ENCODE results near the gene ALDH16A1. TPM values are rescaled to one million over a fixed set of nuclear protein-coding genes. Genes with fewer than 3 reads are reported as not detected.

The ALDH16A1 gene
- total RNA-seq, 2 donors from 2014 or later = 22.6 to 57.9 TPM

GRCh38 chr19:49518033-49518432 lies 65.0 kb downstream of the ALDH16A1 start:
- Histone ChIP-seq H3K27ac (no peak overlapping the region), H3K4me1 (no peaks in the 10 kb centered on the region), H3K4me3 (no peak overlapping the region), H3K36me3 (no peaks in the 10 kb centered on the region), H3K9ac (ENCODE audit: low read depth in 2 of 2, low read length in 2 of 2) (no peak overlapping the region), H3K27me3 (no peaks in the 10 kb centered on the region), H3K9me3 (no peaks in the 10 kb centered on the region)
- DNase-seq = no peak
- intact Hi-C loops (cut with DNase I) = no loop called here
- TF ChIP-seq, protein P1, sequence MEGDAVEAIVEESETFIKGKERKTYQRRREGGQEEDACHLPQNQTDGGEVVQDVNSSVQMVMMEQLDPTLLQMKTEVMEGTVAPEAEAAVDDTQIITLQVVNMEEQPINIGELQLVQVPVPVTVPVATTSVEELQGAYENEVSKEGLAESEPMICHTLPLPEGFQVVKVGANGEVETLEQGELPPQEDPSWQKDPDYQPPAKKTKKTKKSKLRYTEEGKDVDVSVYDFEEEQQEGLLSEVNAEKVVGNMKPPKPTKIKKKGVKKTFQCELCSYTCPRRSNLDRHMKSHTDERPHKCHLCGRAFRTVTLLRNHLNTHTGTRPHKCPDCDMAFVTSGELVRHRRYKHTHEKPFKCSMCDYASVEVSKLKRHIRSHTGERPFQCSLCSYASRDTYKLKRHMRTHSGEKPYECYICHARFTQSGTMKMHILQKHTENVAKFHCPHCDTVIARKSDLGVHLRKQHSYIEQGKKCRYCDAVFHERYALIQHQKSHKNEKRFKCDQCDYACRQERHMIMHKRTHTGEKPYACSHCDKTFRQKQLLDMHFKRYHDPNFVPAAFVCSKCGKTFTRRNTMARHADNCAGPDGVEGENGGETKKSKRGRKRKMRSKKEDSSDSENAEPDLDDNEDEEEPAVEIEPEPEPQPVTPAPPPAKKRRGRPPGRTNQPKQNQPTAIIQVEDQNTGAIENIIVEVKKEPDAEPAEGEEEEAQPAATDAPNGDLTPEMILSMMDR (IDR thresholded peaks at IDR 0.05) = no peak

Small RNAs within 50 kb of the gene (microRNA-seq; reads per million reads assigned to microRNA genes)
- 726 reads per million, percentile 76 among the genes with 10 or more reads in this experiment for gene MIR150

Other genes starting within 250 kb of the ALDH16A1 start
- under 1 TPM; 0.17 to 0.82 TPM for gene SLC6A16, start 128.0 kb upstream of the ALDH16A1 start, total RNA-seq
- 1 to 10 TPM; 7.4 to 8.6 TPM for gene CD37, start 117.8 kb upstream of the ALDH16A1 start, total RNA-seq
- 10 to 100 TPM; 17.0 to 17.7 TPM for gene TEAD2, start 90.8 kb upstream of the ALDH16A1 start, total RNA-seq
- not detected for gene DKKL1, start 89.3 kb upstream of the ALDH16A1 start, total RNA-seq
- gene KASH5, start 65.0 kb upstream of the ALDH16A1 start, total RNA-seq = not detected
- not detected for gene PTH2, start 29.8 kb upstream of the ALDH16A1 start, total RNA-seq
- gene GFY, start 27.8 kb upstream of the ALDH16A1 start, total RNA-seq = not detected
- gene SLC17A7, start 11.7 kb upstream of the ALDH16A1 start, total RNA-seq = under 1 TPM; 0.21 to 0.25 TPM
- gene PIH1D1, start 1.4 kb upstream of the ALDH16A1 start, total RNA-seq = 100 to 1,000 TPM in 1 of 2 donors, 10 to 100 TPM in 1; 80.8 to 103 TPM
- gene FLT3LG, start 21.0 kb downstream of the ALDH16A1 start, total RNA-seq = 1 to 10 TPM; 2.9 to 4.9 TPM
- gene RPL13A, start 34.4 kb downstream of the ALDH16A1 start, total RNA-seq = 1,000 to 10,000 TPM; 2,431 to 2,528 TPM
- 1,000 to 10,000 TPM; 1,734 to 1,870 TPM for gene RPS11, start 43.2 kb downstream of the ALDH16A1 start, total RNA-seq
- gene FCGRT, start 59.4 kb downstream of the ALDH16A1 start, total RNA-seq = 100 to 1,000 TPM; 285 to 621 TPM
- gene RCN3, start 74.8 kb downstream of the ALDH16A1 start, total RNA-seq = 10 to 100 TPM; 16.9 to 55.1 TPM
- 10 to 100 TPM; 63.2 to 91.2 TPM for gene NOSIP, start 127.3 kb downstream of the ALDH16A1 start, total RNA-seq
- 10 to 100 TPM; 16.2 to 20.2 TPM for gene PRRG2, start 128.1 kb downstream of the ALDH16A1 start, total RNA-seq
- gene PRR12, start 138.0 kb downstream of the ALDH16A1 start, total RNA-seq = 10 to 100 TPM; 17.5 to 33.1 TPM
- gene RRAS, start 186.9 kb downstream of the ALDH16A1 start, total RNA-seq = 10 to 100 TPM; 45.7 to 62.2 TPM
- gene SCAF1, start 189.0 kb downstream of the ALDH16A1 start, total RNA-seq = 10 to 100 TPM; 54.2 to 85.7 TPM
- gene IRF3, start 212.6 kb downstream of the ALDH16A1 start, total RNA-seq = 100 to 1,000 TPM in 1 of 2 donors, 10 to 100 TPM in 1; 62.9 to 190 TPM
- gene BCL2L12, start 212.7 kb downstream of the ALDH16A1 start, total RNA-seq = 10 to 100 TPM; 17.4 to 60.9 TPM
- 100 to 1,000 TPM in 1 of 2 donors, 10 to 100 TPM in 1; 81.3 to 177 TPM for gene PRMT1, start 224.0 kb downstream of the ALDH16A1 start, total RNA-seq
- 1 to 10 TPM in 1 of 2 donors, under 1 TPM in 1; 0.24 to 2.0 TPM for gene ADM5, start 236.4 kb downstream of the ALDH16A1 start, total RNA-seq
- 1 to 10 TPM; 1.2 to 2.0 TPM for gene CPT1C, start 237.9 kb downstream of the ALDH16A1 start, total RNA-seq

Data from colonic mucosa (tissue), 4 donors.